Activated CD8-positive, alpha-beta memory T cell treated with anti-CD3 and anti-CD28 coated beads for 4 hours (primary cell): ENCODE results near the gene ANAPC2.

Experiments used
- DNase-seq, 2 donors: peaks; one replicate each; pipeline ENCODE4 v3.0.0-alpha.2; 2020; ENCODE audit warnings: low read depth in 2 of 2

The ANAPC2 gene

DNA sequence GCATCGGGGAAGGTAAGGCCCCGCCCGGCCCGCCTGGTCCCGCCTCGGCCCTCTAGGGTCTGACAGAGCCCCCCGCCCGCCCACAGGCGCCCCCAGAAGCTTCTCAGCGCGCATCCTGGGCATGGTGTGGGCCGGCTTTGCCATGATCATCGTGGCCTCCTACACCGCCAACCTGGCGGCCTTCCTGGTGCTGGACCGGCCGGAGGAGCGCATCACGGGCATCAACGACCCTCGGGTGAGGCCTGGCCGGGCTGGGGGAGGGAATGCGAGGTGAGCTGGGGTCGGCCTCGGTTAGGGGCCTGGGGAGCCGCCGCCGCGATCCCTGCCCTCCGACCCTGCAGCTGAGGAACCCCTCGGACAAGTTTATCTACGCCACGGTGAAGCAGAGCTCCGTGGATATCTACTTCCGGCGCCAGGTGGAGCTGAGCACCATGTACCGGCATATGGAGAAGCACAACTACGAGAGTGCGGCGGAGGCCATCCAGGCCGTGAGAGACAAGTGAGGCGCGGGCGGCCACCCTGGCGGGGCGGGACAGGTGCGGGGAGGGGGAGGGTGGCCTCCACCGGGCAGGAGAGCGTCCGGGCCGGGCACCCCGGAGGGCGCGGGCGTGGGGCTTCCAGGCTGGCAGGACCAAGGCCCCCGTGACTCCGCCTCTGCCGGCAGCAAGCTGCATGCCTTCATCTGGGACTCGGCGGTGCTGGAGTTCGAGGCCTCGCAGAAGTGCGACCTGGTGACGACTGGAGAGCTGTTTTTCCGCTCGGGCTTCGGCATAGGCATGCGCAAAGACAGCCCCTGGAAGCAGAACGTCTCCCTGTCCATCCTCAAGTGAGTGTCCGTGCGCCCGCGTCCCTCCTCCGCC is 25.6 kb downstream of the ANAPC2 start:
- DNase-seq: no peak

- DNase-seq: no peak
Observed at GRCh38 chr9:137161558-137162486, 26.5 kb downstream of the ANAPC2 start.

DNA sequence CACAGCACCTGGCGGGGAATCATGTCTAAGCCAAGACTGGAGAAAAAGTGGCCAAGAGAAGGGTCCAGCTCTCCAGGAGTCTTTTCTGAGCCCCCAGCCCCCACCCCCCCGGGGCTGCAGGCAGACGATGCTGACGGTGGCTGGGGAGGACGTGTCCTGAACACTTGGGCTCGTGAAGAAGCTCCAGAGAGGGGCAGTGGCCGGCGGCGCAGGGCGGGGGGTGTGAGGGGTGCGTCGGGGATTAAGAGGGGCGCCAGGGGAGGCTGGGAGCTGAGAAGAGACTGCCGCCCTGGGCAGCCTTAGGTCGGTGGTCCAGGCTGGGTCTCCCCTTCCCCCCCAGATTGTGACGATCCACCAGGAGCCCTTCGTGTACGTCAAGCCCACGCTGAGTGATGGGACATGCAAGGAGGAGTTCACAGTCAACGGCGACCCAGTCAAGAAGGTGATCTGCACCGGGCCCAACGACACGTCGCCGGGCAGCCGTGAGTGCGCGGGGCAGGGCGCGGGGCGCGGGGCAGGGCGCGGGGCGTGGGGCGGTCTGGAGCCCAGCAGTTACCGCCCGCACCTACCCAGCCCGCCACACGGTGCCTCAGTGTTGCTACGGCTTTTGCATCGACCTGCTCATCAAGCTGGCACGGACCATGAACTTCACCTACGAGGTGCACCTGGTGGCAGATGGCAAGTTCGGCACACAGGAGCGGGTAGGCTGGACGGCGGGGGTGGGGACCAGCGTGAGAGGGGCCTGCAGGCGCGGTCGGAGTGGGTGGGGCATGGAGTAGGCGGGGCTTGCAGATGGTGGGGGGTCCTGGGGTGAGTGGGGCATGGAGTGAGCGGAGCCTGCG is 27.4 kb downstream of the ANAPC2 start:
- no peak for DNase-seq

GRCh38 chr9:137160054-137160425 is 28.3 kb downstream of the ANAPC2 start:
- DNase-seq: no peak

DNA sequence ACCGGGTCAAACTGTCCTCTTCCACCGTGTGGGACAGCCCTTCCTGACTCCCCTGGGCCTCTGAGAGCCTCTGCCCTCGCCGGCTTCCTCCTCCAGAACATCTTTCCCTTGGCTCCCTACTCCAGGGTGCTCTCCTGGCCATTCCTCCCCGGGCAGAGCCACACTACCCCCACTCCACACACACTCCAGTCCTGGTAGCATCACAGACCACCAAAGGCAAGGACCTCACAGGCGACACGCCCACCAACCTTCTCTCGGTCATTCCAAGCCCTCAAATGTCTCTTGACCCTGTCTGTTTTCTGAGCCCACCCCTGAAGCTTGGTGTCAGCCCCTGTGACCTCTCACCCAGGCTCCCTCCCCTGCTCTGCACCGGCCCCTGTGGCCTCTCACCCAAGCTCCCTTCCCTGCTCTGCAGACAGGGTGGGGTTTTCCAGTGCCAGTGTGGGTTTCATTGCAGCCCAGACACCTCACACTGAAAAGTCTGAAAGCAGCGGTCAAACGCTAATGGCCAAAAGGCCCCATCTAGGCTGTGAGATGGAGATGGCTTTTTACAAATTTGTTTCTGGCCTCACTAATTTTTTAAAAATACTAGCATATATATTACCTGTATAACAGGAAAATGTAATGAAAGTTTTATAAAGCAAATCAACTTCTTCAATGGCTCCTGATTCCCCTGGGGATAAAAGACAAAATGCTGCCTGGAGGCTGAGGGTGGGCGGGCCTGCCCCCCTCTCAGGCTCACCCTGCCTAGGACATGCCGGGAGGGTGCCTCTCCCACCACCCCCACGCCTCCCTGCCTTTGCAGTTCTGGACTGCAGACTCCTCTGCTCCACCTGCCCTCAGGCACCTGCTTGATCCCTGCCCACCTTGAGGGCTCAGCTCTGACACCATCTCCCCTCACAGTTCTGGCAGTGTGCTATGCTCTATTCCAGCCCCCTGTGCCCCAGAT is 29.0 kb downstream of the ANAPC2 start:
- DNase-seq: no peak

DNA sequence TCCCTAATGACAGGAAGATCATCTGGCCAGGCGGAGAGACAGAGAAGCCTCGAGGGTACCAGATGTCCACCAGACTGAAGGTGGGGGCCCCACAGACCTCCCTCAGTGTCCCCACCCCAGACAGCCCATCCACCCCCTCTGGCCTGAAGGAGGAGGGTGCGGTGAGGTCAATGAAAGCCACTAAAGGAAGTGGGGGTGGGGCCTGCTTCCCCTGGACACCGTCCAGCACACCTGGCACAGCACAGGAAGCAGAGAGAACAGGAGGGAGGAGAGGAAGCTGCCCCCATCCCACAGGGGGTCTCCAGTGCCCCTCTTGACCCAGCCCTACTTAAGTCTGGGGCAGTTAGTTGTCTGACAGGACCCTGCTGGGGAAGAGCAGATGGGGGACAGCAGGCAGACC is 29.7 kb downstream of the ANAPC2 start:
- no peak for DNase-seq

GRCh38 chr9:137157618-137158415 is 30.5 kb downstream of the ANAPC2 start:
- no peak for DNase-seq

- peak; percentile 52 to 60 for DNase-seq
Observed at GRCh38 chr9:137156567-137157375, 31.6 kb downstream of the ANAPC2 start.

DNA sequence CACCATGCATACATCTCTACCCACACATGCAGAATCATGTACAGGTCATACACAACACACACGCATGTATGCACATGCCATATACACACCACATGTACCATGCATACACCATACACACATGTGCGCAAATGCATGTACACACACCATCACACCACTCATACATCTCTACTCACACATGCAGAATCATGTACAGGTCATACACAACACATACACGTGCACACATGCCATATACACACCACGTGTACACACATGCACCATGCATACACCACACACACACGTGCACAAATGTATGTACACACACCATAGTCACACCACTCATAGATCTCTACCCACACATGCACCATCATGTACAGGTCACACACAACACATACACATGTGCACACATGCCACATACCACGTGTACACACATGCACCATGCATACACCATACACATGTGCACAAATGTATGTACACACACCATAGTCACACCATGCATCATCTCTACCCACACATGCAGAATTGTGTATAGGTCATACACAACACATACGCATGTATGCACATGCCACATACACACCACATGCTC is 35.4 kb downstream of the ANAPC2 start:
- DNase-seq: no peak

DNA sequence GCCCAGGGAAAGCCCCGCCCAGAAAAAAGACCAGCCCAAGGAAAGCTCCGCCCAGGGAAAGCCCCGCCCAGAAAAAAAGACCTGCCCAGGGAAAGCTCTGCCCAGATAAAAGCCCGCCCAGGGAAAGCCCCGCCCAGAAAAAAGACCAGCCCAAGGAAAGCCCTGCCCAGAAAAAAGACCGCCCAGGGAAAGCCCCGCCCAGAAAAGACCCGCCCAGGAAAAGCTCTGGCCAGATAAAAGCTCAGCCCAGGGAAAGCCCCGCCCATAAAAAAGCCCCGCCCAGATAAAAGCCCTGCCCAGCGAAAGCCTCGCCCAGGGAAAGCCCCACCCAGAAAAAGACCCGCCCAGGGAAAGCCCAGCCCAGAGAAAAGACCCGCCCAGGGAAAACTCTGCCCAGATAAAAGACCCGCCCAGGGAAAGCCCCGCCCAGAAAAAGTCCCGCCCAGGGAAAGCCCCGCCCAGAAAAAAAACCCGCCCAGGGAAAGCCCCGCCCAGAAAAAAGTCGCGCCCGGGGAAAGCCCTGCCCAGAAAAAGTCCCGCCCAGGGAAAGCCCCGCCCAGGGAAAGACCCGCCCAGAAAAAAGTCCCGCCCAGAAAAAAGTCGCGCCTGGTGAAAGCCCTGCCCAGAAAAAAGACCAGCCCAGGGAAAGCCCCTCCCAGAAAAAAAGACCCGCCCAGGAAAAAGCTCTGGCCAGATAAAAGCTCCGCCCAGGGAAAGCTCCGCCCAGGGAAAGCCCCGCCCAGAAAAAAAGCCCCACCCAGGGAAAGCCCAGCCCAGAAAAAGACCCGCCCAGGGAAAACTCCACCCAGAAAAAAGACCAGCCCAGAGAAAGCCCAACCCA is 37.5 kb downstream of the ANAPC2 start:
- no peak for DNase-seq

- no peak for DNase-seq
Observed at GRCh38 chr9:137149942-137150616, 38.3 kb downstream of the ANAPC2 start.

- no peak for DNase-seq
Observed at GRCh38 chr9:137149363-137149762, 39.0 kb downstream of the ANAPC2 start.

- no peak for DNase-seq
Observed at GRCh38 chr9:137148661-137149060, 39.7 kb downstream of the ANAPC2 start.

- DNase-seq: no peak
Observed at GRCh38 chr9:137148242-137148641, 40.1 kb downstream of the ANAPC2 start.

GRCh38 chr9:137147793-137148160 is 40.6 kb downstream of the ANAPC2 start:
- no peak for DNase-seq

GRCh38 chr9:137147091-137147792 is 41.1 kb downstream of the ANAPC2 start:
- no peak for DNase-seq

- DNase-seq: no peak
Observed at GRCh38 chr9:137146527-137146918, 41.8 kb downstream of the ANAPC2 start.
